AG04449 (cell line): Measurements from ENCODE around the gene IKZF1.

Experiments used
- CTCF ChIA-PET: fragments of 350-600 bp; formaldehyde crosslinking; extraction: SDS; loops from one replicate; lab custom pipeline; 2021; ENCODE audit warnings: antibody characterized with exemption; lab: Yijun Ruan, JAX
- POLR2A ChIA-PET: fragments of 400-600, 350-600 bp; formaldehyde crosslinking; extraction: SDS; loops from one replicate; lab custom pipeline; 2020; ENCODE audit warnings: antibody characterized with exemption, inconsistent platforms; lab: Yijun Ruan, JAX
- DNase-seq: peaks from one replicate; pipeline ENCODE4 v3.0.0-alpha.2; 2010; ENCODE audit warnings: low read depth, low spot score
- H3K4me3 ChIP-seq: 2 replicates; pipeline ENCODE4 v1.5.1; 2011; ENCODE audit warnings: low read depth, mild to moderate bottlenecking, control low read depth, low read length
- TF ChIP-seq, protein P1 (sequence below): IDR thresholded peaks from one replicate; pipeline ENCODE4 v1.5.1; 2011; ENCODE audit warnings: mild to moderate bottlenecking, moderate library complexity, low read length, control low read depth, inconsistent platforms; ENCODE audit not compliant: insufficient read depth; ENCODE audit errors: missing control alignments

Gene IKZF1

DNA sequence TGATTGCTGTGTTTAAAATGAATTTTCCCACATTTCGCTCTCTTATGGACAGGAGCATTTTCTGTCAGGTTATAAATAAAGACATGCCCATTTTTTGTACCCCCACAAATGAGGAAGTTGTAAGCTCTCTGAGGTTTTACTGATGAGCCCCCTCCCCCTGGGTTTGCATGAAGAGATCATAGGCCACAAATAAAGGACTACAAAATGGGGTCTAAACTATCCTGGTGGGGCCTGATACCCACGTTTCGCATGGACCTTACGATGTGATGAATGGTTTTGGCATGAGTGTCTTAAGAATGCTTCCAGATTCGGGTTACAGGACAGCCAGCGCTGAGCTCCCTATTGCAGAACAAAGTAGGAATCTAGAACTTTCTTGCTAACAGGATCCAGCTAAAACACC lies 5.8 kb downstream of the IKZF1 start:
- ChIA-PET POLR2A (no interaction called here), CTCF (interaction anchor here (1.9 kb wide), 1 partner anchor 851 kb away, joined by 3 read pairs; no protein-coding TSS in a partner anchor)
- no peak overlapping the region for H3K4me3 ChIP-seq
- TF ChIP-seq, protein P1, sequence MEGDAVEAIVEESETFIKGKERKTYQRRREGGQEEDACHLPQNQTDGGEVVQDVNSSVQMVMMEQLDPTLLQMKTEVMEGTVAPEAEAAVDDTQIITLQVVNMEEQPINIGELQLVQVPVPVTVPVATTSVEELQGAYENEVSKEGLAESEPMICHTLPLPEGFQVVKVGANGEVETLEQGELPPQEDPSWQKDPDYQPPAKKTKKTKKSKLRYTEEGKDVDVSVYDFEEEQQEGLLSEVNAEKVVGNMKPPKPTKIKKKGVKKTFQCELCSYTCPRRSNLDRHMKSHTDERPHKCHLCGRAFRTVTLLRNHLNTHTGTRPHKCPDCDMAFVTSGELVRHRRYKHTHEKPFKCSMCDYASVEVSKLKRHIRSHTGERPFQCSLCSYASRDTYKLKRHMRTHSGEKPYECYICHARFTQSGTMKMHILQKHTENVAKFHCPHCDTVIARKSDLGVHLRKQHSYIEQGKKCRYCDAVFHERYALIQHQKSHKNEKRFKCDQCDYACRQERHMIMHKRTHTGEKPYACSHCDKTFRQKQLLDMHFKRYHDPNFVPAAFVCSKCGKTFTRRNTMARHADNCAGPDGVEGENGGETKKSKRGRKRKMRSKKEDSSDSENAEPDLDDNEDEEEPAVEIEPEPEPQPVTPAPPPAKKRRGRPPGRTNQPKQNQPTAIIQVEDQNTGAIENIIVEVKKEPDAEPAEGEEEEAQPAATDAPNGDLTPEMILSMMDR, result no peak
- DNase-seq, result no peak

DNA sequence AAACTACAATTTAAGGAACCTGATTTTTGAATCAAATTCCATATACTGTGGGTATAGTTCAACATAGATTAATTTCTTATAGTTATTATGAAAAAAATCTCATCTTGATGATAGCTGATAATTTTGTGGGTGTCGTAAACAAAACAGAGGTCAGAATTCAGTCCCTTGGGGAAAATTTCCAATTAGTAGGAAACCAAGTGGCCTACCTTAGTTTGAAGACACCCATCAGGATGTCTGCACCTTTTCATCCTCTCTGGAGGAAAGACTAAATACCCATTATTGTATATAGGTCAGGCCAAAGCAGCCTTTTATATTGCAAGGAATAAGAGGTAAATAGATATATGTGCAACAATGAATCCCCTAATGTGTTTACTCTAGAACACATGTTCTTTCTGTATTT lies 6.4 kb downstream of the IKZF1 start:
- POLR2A ChIA-PET, result no interaction called here
- no peak overlapping the region for H3K4me3 ChIP-seq

GRCh38 chr7:50312250-50313162 lies 8.0 kb downstream of the IKZF1 start:
- no peak overlapping the region for H3K4me3 ChIP-seq
- TF ChIP-seq, protein P1, result no peak
- DNase-seq, result no peak
- CTCF ChIA-PET, result no interaction called here
- POLR2A ChIA-PET, result no interaction called here

More for the DNA sequence above, 6.4 kb downstream of the IKZF1 start:
- CTCF ChIA-PET, result interaction anchor here (1.9 kb wide), 1 partner anchor 850 kb away, joined by 3 read pairs; no protein-coding TSS in a partner anchor
- DNase-seq, result no peak
- TF ChIP-seq, protein P1, result no peak

DNA sequence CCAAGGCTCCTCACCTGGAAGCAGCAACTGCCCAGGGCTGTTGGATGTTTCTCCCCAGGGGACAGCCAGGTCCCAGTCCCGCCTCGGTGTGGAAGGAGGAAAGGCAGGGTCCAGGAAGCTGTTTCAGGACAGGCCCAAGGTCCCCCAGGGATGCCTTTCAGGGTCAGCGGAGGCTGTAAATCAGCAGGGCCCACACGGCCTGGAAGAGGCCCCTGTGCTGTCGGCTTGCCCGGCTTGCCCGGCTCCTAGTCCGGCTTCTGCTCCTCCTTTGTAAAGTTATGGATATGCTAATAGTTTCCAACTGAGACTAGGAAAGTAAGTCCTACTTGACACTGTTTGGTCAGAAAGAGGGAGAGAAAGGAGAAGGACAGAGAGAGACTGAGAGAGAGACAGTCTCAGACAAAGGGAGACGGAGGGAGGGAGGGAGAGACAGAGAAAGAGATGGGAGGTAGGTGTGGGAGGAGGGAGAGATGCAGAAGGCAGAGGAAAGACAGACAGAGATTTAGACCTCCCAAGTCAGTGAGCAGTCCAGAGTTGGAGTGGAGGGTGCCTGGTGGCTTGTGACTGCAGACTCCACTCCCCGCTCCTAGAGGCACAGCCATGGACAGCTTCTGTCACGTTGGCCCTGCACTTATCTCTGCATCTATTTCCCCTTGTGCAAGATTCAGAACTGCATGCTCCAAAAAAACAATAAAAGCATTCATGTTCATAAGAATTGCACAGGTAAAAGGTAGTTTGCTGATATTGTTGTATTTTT lies 10.5 kb downstream of the IKZF1 start:
- DNase-seq, result no peak
- no peak overlapping the region for H3K4me3 ChIP-seq
- CTCF ChIA-PET, result no interaction called here
- TF ChIP-seq, protein P1, result no peak
- POLR2A ChIA-PET, result no interaction called here

GRCh38 chr7:50315739-50316671 lies 11.5 kb downstream of the IKZF1 start:
- TF ChIP-seq, protein P1, result no peak
- CTCF ChIA-PET, result no interaction called here
- no peak for DNase-seq
- POLR2A ChIA-PET, result no interaction called here
- no peak overlapping the region for H3K4me3 ChIP-seq
